Epithelial cell of prostate (primary cell): Measurements from ENCODE around the gene STOML2.

Experiments used
- DNase-seq: peaks from one replicate; pipeline ENCODE4 v3.0.0-alpha.2; 2011; ENCODE audit warnings: low read depth, low spot score
- H3K27ac ChIP-seq: fragments of 450-650 bp; 2 replicates; pipeline ENCODE4 v1.5.1; 2017; ENCODE audit warnings: mild to moderate bottlenecking

Gene STOML2

DNA sequence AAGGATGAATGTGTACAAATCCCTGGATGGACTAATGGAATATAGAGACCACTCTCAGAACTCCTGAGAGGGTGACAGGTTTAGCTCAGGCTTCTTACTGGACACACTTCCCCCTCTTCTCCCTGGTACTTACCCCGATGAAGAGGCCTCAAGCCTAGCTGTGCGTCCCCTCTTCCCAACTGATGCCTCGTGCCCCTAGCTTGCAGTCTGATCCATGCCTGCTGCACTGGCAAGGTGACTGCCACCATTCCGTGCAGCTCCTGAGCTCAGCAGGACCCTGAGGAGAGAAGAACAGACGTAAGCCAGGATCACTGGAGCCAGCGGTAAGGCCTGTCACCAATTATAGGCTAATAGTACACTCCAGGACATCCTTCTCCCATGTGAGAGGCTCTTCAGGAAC is 5.5 kb upstream of the STOML2 start:
- no peak for DNase-seq
- H3K27ac ChIP-seq, result no peak overlapping the region

DNA sequence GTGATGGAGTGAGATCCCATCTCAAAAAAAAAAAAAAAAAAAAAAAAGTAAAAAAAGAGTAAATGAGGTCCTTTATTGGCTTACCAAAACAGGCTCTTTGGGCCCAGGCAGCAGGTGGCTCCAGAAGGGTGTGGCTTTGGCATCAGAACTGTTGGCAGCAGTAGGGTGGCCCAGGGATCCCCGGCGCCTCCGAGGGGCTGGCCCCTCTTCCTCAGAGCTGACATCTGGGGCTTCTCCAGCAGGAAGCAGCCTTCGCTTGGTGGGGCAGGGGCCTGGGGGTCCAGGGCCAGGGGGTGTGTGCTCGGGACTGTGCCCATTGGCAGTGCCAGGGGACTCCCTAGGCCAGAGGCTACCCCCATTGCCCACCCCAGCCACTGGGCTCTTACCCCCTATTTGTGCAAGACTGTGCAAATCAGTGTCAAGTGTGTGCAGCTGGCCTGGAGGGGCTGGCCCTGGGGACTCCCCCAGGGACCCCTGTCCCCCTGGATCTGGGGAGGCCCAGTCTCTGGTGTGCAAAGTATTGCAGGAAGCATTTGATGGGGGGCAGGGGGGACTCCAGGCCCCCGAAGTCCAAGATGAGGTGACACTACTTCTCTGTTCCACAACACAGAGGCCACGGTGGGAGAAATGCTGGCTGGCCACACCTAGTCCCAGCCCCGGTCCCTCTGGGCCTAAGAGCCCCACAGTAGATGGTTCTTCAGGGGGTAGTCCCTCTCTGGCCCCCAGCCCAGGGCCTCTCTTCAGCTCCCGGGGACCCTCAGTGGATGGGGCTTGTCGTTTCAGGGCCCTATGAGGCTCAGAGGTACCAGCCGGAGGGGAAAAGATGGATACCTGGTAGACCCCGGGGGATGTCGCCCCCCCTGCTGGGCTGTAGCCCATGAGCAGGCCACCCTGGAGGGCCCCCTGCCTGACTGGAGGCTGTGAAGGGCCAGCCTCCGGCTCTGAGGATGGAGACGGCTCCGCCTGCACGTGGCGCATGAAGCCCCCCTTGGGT is 4.7 kb upstream of the STOML2 start:
- no peak for DNase-seq
- no peak overlapping the region for H3K27ac ChIP-seq

DNA sequence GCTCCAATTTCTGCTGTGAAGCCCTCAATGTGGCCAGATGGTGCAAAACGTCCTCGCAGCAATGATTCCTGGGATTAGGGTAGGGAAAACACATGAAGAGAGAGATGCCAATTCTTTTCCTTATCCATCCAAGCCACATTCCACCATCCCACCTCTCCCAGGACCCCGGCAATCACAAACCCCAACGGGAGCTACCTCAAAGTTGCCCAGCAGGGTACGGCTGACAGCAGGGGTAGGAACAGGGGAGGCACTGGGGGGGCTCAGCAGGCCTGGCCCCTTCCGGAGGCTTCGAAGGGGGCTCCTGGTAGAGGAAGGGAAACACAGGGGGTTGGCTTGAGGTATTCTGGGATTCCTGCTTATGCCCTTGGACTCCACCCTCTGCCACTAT is 3.4 kb upstream of the STOML2 start:
- no peak for DNase-seq
- H3K27ac ChIP-seq, result no peak overlapping the region

DNA sequence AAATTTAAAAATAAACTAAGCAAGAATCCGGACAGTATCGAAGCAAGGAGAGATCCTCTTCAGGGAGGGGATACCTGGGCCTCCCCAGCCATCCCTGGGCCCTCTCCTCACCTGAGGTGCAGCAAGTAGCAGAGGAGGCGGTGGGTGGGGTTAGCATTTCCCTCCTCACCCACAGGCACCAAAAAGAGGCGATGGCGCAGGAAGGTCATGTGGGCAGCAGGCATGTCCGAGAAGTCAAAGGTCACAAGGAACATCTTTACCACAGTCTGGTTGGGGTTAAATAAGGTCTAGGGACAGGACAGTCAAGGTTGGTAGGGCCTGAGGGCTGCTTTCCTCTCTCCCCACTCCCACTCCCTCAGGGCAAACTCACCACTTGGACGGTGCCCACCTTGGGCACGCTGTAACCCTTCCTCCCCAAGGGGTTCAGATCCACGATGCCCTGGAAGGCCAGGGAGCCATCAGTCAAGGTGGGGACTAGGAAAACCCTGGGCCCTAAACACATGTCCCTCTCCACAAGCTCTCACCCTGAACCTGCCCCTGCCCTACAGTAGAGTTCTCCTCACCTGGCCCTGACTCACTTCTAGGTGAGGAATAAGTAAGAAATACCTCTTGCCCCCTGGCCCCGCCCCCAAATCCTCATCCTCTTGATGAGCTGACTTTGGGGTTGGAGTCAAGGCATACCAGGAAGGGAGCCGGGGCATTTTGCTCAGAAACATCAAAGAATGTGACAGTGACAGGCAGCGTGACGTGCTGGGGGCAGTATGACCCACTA is 2.8 kb upstream of the STOML2 start:
- H3K27ac ChIP-seq, result no peak overlapping the region
- DNase-seq, result no peak

DNA sequence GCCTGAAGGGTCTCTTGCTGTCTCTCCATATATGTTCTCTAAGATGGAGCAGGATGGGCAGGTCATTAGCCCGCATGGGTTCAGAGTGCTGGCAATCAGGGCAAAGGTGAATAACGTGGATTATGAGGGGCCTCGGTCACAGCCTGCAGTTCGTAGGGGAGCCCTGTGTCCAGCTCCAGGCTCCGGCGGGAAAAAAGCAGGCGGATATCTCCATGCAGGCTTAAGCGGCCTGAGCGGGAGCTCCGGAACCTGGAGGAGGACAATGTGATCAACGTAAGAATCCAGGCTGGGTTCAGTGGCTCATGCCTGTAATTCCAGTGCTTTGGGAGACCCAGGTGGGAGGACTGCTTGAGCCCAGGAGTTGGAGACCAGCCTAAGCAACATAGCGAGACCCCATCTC is 2.2 kb upstream of the STOML2 start:
- no peak for DNase-seq
- no peak overlapping the region for H3K27ac ChIP-seq

DNA sequence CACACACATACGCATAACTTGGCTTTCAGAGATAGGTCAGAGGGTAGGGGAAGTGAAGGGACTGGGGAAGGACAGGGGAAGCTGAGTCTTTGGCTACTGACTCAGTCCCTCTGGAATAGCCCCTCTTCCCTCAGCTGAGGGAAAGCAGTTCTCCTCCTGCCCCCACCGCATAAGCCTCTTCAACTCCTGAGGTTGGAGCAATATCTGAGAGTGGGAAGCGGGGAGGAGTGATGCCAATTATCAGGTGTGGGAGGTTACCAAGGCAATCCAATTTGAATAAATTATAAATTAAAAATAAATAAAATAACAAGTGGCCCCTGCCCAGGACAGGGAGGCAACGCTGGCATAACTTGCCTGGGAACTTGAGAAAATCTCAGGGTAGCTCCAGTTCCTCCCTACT is 1.7 kb upstream of the STOML2 start:
- DNase-seq, result no peak
- H3K27ac ChIP-seq, result no peak overlapping the region

DNA sequence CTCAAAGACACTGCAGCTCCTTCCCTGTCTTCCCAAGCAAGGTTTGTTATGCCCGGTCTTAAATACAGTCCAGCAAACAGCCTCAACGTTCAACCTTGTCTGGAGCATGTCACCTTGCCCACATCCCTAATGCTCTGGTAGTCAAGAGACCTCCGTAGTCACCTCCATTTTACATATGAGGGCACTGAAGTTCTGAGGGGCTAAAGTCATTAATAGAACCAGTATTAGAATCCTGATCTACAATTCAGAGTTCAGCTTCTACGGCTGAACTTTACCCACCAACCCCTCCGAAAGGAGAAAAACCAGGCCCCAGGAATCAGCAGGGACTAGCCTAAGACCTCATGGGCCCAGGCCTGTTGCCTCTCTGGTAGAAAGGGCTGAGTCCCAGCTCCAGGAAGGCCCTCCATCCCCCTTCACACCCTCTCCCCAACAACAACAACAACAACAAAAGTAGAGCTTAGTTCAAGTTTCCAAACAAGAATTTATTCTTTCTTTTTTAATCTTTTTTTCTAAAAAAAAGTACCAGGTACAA is 795 bp upstream of the STOML2 start:
- H3K27ac ChIP-seq, result peak overlapping the region; percentile 64
- no peak for DNase-seq

DNA sequence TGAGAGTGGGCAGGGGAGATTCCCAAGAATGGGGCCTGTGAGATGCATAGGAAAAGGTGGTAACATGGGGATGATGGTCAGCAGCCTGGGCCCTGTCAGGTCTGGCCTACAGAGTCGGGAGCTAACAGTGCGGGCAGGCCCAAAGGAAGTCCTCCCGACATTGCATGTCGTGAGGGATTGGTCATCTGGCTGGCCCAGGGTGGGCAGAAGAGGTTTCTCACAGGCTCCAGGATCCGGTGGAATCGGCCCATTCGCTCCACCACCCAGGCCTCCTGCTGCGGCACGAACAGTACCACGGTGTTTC is 514 bp downstream of the STOML2 start:
- no peak for DNase-seq
- peak overlapping the region; percentile 64 for H3K27ac ChIP-seq

DNA sequence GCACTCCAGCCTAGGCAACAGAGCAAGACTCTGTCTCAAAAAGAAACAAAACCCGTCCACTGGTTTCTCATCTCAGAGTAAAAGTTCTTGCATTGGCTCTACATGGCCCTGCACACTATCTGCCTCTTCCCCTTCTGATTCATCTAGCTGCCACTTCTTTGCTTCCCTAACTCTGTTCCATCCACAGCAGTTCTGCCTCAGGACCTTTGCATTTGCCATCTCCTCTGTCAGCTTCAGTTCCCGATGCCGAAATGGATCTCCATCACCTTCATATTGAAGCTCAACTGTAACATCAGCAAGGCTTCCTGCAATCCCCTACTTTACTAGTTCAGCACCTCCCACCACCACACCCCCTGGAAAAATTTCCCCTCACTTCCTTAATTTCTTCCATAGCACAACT is 5.4 kb downstream of the STOML2 start:
- no peak for DNase-seq
- H3K27ac ChIP-seq, result no peak overlapping the region

DNA sequence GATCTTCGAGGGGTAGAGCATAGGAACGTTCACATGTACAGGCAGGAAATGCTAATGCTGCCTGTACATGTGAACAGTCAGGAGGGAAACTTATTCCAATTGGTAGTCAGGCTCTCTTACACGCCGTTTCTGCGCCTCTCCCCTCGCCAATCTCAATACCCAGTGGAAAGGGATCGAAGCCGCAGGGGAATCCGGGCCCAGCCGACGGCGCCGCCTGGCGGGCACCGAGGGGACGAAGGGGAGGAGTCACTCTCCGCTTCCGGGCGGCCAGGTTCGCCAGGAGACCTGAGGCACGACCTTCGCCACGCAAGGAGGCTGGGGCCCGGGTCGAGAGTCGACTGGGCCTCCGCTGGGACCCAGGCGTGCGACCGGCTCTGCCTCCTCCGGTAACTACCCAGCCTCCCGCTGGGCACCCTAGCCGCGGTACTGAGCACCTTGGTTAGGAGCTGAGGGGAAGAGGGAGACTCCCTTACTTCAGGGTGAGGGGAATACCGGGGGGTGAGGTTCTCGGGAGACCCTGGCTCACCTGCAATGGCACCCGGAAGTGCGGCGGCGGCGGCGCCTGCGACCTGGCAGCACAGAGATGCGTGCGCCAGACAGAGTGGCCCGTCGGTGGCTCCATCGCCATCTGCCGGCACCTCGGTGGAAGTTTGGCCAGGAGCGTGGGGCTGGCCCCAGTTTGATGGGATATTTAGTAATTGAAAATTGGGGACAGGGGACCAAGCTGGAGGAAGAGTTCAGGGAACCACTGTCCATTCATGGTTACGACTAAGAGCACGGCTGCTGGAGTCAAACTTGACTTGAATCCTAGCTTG is 6.7 kb downstream of the STOML2 start, which contains the start of gene PIGO:
TSS of gene PIGO (minus strand) at position 557 of the 815 bp plus-strand sequence. CDS start 1,026 bp downstream, outside the sequence.
- DNase-seq, result peak; percentile 43
- peak within 1 kb of the TSS; percentile 89 for H3K27ac ChIP-seq

DNA sequence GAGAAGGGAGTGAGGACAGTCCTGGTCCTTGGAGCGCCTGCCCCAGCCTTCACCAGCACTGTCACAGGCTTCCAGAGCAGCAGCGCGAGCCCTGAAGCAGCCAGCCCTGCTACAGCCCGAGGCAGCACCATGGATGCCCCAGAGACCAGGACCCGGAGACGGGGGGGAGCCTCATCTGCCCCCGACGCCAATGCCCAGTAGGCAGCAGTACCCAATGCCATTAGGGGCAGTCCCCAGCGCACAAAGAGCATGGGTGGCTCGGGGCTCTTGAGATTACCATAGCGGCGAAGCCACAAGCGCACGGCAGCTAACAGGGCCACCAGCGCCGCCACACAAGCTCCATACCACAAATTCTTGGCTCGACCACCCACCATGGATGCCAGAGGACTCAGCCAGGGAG is 11.4 kb downstream of the STOML2 start:
- no peak for DNase-seq
- no peak overlapping the region for H3K27ac ChIP-seq

DNA sequence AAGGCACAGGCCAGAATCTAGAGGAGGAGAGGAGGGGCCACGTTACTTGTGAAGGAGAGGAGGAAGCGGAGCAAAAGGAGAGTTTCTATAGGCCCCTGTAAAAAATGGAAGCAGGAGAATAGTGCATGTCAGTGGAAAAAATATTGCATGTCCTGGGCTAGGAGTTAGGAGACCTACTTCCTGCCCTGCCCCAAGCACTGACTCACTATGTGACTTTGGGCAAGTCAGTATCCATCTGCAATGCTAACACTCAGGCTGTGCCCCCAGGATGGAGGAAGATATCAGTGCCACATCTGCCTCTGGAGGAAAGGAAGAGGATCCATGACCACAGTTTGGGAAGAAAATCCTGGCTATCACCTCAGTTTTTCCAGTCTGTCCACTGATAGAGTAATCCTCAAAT is 13.5 kb downstream of the STOML2 start:
- H3K27ac ChIP-seq, result no peak overlapping the region
- DNase-seq, result no peak

DNA sequence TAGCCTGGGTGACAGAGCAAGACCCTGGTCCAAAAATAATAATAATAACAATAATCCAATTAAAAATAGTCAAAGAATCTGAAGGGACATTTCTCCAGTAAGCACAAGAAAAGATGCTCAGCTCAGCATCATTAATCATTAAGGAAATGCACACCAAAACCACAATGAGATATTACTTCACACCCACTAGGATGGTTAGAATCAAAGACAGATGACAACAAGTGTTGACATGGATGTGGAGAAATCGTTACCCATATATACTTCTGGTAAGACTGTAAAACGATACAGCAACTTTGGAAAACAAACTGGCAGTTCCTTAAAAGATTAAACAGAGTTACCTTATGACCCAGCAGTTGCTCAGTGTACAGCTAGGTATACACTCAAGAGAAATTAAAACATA is 17.9 kb downstream of the STOML2 start:
- no peak for DNase-seq
- no peak overlapping the region for H3K27ac ChIP-seq

DNA sequence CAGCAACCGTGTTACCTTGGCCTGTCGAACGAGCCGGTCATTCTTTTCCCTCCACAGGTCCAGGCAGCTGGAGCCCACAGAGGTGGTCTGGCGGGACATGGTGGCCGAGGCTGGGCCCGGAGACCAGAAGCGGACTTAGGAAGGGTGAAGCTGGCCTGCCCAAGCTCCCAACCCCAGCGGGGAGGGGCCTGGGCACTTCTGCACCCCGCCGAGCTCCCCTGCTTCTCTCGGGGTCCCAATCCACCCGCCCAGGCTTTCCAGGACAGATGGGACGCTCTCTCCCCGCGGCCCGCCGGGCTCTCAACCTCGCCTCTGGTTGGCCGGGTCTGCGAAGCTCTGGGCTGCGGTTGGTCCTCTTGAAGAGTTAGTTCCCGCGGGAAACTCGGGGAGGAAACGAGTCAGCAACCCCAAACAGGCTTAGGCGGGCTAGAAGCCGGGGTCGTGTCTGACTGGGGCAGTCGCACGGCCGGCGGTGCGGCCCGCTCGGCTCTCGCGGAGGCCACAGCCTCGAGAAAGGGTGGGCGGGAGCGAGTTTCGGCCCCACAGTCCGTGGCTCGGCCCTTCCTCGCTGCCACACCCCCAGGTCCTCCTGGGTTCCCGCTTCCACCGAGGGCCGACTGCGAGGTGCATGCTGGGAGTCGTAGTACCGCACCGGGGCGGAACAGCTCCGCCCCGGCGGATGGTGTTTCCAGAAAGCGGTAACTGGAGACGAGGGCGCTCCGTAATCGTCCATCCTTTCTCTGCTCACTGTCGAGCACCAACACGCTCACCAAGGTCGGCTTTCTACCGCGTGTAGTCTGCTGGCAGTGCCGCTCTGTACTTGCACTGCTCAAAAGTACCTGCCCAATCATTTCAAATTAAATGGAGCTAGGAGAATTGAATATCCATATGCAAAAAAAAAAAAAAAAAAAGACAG is 23.2 kb downstream of the STOML2 start, which contains the start of gene FANCG:
TSS of gene FANCG (minus strand) at position 517 of the 916 bp plus-strand sequence. CDS start at position 99, 418 bp downstream.
- H3K27ac ChIP-seq, result peak within 1 kb of the TSS; percentile 59
- peak; percentile 60 for DNase-seq

DNA sequence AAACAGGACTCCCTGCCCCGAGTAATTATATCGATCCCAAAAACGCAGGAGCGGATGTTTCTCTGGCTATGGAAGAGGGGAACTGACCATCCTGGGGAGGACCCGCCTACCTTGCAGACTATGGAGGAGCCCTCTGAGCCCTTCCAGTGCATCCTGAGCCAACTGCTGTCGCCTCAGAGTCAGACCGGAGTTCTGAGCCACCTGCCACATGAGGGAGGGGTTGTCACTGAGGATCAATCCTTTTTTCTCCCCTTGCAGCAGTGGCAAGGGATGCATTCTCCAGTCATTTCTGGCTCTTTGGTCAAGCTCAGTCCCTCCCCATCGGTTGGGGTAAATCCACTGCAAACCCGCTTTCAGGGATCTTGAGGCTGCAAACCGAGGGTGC is 23.9 kb downstream of the STOML2 start:
- no peak for DNase-seq
- peak overlapping the region; percentile 59 for H3K27ac ChIP-seq

DNA sequence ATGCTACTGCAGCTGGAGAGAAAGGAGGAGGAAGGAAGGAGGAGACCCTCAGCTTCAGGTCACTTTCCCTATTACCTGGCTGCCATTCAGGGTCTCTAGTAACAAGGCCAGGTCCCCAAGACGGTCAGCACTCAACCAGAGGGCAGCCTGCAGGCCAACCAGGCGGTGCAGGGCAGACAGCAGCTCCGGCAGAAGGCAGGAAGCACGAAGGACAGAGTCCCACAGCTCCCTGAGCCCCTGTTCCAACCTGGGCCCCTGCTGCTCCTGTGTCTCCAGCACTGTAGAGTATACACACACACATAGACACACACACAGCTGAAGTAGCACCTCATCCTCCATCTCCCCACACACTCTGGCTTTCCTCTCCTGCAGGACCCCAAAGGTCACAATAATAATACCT is 24.9 kb downstream of the STOML2 start:
- no peak overlapping the region for H3K27ac ChIP-seq
- DNase-seq, result no peak

DNA sequence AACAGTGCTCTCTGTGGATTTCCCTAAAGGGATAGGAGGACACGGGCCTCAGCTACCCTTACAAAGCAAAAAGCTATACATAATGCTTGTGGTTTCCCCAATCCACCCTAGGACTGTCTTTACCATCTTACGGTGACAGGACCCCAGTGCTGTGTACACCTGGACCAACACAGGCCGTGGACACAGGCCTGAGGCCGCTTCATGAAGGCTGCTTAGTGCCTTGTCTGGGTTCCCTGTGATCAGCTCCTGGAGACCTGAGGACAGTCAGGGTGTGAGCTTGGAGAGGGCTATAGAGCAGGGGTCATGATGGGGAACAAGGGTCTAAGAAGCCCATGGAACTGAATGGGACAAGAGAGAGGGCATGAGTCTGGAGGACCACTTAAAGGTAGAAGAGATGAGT is 26.1 kb downstream of the STOML2 start:
- H3K27ac ChIP-seq, result no peak overlapping the region
- no peak for DNase-seq

DNA sequence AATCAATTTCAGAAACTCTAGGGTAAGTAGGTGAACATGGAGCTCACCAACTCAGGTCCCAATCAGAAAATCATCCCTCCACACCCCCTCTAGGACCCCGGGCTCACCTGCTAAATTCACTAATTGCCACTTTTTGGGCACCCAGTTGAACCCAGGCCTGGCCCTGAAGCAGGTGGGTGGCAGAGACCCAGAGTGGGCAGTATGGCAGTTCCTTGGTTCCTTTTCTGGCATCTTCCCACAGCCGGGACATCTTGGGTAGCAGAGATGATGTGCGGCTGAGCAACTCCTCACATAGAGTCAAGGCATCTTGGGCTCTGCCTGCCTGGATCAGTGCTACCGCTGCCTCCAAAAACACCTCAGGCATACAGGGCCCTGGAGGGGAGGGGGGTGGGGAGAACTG is 27.6 kb downstream of the STOML2 start:
- no peak for DNase-seq
- H3K27ac ChIP-seq, result no peak overlapping the region

DNA sequence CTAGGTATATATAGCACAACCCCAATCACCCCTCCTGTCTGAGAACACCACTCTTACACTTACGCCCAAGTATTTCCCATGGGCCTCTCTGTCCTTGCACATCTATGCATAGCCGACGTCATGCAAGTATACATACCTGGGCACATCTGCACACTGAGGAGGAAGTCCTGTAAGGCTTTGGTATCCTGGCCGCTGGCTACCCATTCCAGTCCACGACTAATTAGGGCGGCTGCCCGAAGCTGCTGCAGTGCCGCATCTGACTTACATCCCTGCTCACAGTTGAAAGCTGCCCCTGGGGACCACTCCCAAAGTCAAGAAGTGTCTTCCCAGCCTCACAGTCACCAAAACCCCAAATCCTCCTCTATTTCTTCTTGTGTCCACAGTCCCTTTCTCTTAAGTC is 28.1 kb downstream of the STOML2 start:
- no peak overlapping the region for H3K27ac ChIP-seq
- DNase-seq, result no peak
